ENCODE measurements around the gene TFB1M.
A peak's percentile ranks its signal among the peaks of the same experiment; 100 is the strongest.

The TFB1M gene

GRCh38 chr6:155261111-155261900 is 53.0 kb downstream of the TFB1M start:
- Histone ChIP-seq H2AFZ (ENCODE audit: low read length) (no peak overlapping the region), H3K27ac (ENCODE audit: low read length) (peak overlapping the region; percentile 35; the same call in 1 of the 2 replicates), H3K4me3 (ENCODE audit: low read length) (peak overlapping the region; percentile 17; the same call in 1 of the 2 replicates), H3K4me1 (ENCODE audit: low read length) (peaks cover 7% of the 10 kb centered on the region), H3K9me3 (replicated peaks; ENCODE audit: insufficient read depth, low read length) (no peaks in the 10 kb centered on the region), H3K27me3 (replicated peaks; ENCODE audit: insufficient read depth, low read length) (no peaks in the 10 kb centered on the region), H3K79me2 (ENCODE audit: low read length) (no peaks in the 10 kb centered on the region), H3K36me3 (replicated peaks; ENCODE audit: insufficient read depth, low read length) (no peaks in the 10 kb centered on the region), H3F3A (ENCODE audit: insufficient read depth, low read length) (peaks cover 6% of the 10 kb centered on the region; the same call in 1 of the 2 replicates), H3K4me2 (ENCODE audit: low read depth, low read length) (peak overlapping the region; percentile 43; the same call in 1 of the 2 replicates), H3K9me2 (replicated peaks; ENCODE audit: insufficient read depth, low read length) (no peaks in the 10 kb centered on the region), H4K20me1 (ENCODE audit: insufficient read depth, low read length) (no peaks in the 10 kb centered on the region), H3K9ac (ENCODE audit: low read length) (no peak overlapping the region)
- TF ChIP-seq CTCF (IDR thresholded peaks at IDR 0.05; ENCODE audit: low read length), result 0 out of 2 replicates have a peak, but pooled peaks have one; percentile 3
- TF ChIP-seq EZH2phosphoT487 (IDR thresholded peaks at IDR 0.05; ENCODE audit: low read length), result no peak
- DNase-seq, result peak; percentile 22

DNA sequence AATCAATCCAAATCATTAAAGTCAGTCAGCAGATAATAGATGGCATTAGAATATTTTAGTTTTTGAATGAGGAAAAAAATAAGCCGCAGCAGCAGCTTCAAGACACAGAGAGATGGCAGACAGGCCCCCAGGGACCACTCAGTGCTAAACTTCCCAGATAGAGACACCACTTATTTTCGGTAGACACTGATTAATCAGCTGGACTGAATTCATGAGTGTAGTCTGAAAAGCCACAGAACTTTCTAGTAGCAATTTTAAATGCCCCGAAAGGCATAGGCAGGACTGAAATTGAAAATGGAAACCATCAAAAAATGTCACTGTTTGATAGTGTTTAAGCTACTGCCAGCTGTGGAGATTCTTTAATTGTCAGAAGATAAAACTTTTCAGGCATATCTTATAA is 53.6 kb downstream of the TFB1M start:
- H3K36me3 ChIP-seq (replicated peaks; ENCODE audit: insufficient read depth, low read length), result no peaks in the 10 kb centered on the region
- no peaks in the 10 kb centered on the region for H4K20me1 ChIP-seq (ENCODE audit: insufficient read depth, low read length)
- H3K9me3 ChIP-seq (replicated peaks; ENCODE audit: insufficient read depth, low read length), result no peaks in the 10 kb centered on the region
- H3K4me3 ChIP-seq (ENCODE audit: low read length), result no peak overlapping the region
- TF ChIP-seq CTCF (IDR thresholded peaks at IDR 0.05; ENCODE audit: low read length), result no peak
- no peak overlapping the region for H2AFZ ChIP-seq (ENCODE audit: low read length)
- H3F3A ChIP-seq (ENCODE audit: insufficient read depth, low read length), result peaks cover 6% of the 10 kb centered on the region; the same call in 1 of the 2 replicates
- H3K27ac ChIP-seq (ENCODE audit: low read length), result peak overlapping the region; percentile 35; the same call in 1 of the 2 replicates
- H3K27me3 ChIP-seq (replicated peaks; ENCODE audit: insufficient read depth, low read length), result no peaks in the 10 kb centered on the region
- no peak overlapping the region for H3K9ac ChIP-seq (ENCODE audit: low read length)
- H3K4me2 ChIP-seq (ENCODE audit: low read depth, low read length), result peak overlapping the region; percentile 43; the same call in 1 of the 2 replicates
- no peaks in the 10 kb centered on the region for H3K79me2 ChIP-seq (ENCODE audit: low read length)
- peak; percentile 14 for DNase-seq
- H3K9me2 ChIP-seq (replicated peaks; ENCODE audit: insufficient read depth, low read length), result no peaks in the 10 kb centered on the region
- H3K4me1 ChIP-seq (ENCODE audit: low read length), result peaks cover 7% of the 10 kb centered on the region

DNA sequence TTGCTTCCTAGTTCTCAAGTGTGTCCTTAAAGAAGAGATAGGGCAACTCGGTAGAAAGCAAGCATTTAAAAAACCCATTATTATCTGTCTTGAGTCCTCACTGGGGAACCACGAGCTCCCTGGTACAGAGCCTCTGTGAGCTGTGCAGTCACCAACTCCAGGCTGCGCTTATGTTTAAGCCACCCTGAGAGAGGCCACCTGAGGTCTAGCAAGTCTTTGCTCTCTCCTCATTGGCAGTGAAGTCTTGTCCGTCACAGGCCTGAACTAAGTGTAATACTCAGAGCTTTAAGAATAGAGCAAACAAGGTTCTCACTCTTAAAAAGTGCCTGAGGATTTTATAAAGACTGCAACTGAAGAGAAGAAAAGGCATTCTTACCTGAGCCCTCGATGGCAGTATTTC is 54.4 kb downstream of the TFB1M start:
- Histone ChIP-seq H3K9me3 (replicated peaks; ENCODE audit: insufficient read depth, low read length) (no peaks in the 10 kb centered on the region), H3K9me2 (replicated peaks; ENCODE audit: insufficient read depth, low read length) (no peaks in the 10 kb centered on the region), H3K36me3 (replicated peaks; ENCODE audit: insufficient read depth, low read length) (no peaks in the 10 kb centered on the region), H4K20me1 (ENCODE audit: insufficient read depth, low read length) (no peaks in the 10 kb centered on the region), H3K9ac (ENCODE audit: low read length) (no peak overlapping the region), H3K79me2 (ENCODE audit: low read length) (no peaks in the 10 kb centered on the region), H3K4me2 (ENCODE audit: low read depth, low read length) (no peak overlapping the region), H3K4me1 (ENCODE audit: low read length) (peaks cover 7% of the 10 kb centered on the region), H3F3A (ENCODE audit: insufficient read depth, low read length) (peaks cover 6% of the 10 kb centered on the region; the same call in 1 of the 2 replicates), H3K4me3 (ENCODE audit: low read length) (no peak overlapping the region), H3K27ac (ENCODE audit: low read length) (no peak overlapping the region), H3K27me3 (replicated peaks; ENCODE audit: insufficient read depth, low read length) (no peaks in the 10 kb centered on the region), H2AFZ (ENCODE audit: low read length) (no peak overlapping the region)
- DNase-seq, result no peak
- TF ChIP-seq EZH2 (optimal IDR thresholded peaks at IDR 0.05; ENCODE audit: low read depth, low read length) (no peak), CTCF (IDR thresholded peaks at IDR 0.05; ENCODE audit: low read length) (no peak), EZH2phosphoT487 (IDR thresholded peaks at IDR 0.05; ENCODE audit: low read length) (no peak)

Data from MM.1S (cell line).